ENCODE measurements around the gene HPS1.

GRCh38 chr10:98389398-98389797 lies 57.3 kb downstream of the HPS1 start:
- TF ChIP-seq POLR2A (IDR thresholded peaks at IDR 0.05; ENCODE audit: low read depth, low read length), result no peak
- no peak for TF ChIP-seq MXI1 (IDR thresholded peaks at IDR 0.05; ENCODE audit: borderline replicate concordance, low read depth, low read length)
- no peak for TF ChIP-seq MAFK (IDR thresholded peaks at IDR 0.05; ENCODE audit: low read depth, low read length)
- TF ChIP-seq CTCF (conservative IDR thresholded peaks at IDR 0.05; ENCODE audit: low read depth, low read length), result no peak
- no peak for TF ChIP-seq ELK1 (IDR thresholded peaks at IDR 0.05; ENCODE audit: borderline replicate concordance, low read depth, low read length)
- TF ChIP-seq CEBPB (IDR thresholded peaks at IDR 0.05; ENCODE audit: low read depth, low read length), result no peak
- no peak for TF ChIP-seq RFX5 (IDR thresholded peaks at IDR 0.05; ENCODE audit: low read depth, low read length)
- no peak for TF ChIP-seq CHD1 (IDR thresholded peaks at IDR 0.05; ENCODE audit: low read depth, low read length)
- TF ChIP-seq SMC3 (IDR thresholded peaks at IDR 0.05; ENCODE audit: low read depth, low read length), result no peak
- TF ChIP-seq FOS (IDR thresholded peaks at IDR 0.05; ENCODE audit: low read depth, low read length), result no peak
- TF ChIP-seq RCOR1 (IDR thresholded peaks at IDR 0.05; ENCODE audit: insufficient replicate concordance, low read length), result no peak
- TF ChIP-seq RAD21 (IDR thresholded peaks at IDR 0.05; ENCODE audit: low read length), result no peak

All from IMR-90 (cell line).